ENCODE data around the gene ZFAND2A. TPM values are rescaled to one million over a fixed set of nuclear protein-coding genes. Genes with fewer than 3 reads are reported as not detected.
"Not testable (repeated sequence)": the region's sequence is repeated elsewhere in the genome, so short reads cannot be mapped to it uniquely, and the experiment has no call there.

The ZFAND2A gene
- 23.7 TPM for total RNA-seq
- long read RNA-seq, transcript ZFAND2A-201 (5 exons, 860 nt), result major isoform, 8 of 13 reads
- long read RNA-seq, partial matches to known transcripts, result 0 of 13 reads
- long read RNA-seq, other reads (novel, unspliced or antisense), result 4 of 13 reads

GRCh38 chr7:1159891-1160669, at the start of gene ZFAND2A:
ZFAND2A (minus strand) TSS chr7:1160196; CDS start chr7:1158212, 1,984 bp downstream.
- DNase-seq (ENCODE audit: low spot score), result peak; percentile 100

GRCh38 chr7:1209097-1209496, 49.1 kb upstream of the ZFAND2A start:
- DNase-seq (ENCODE audit: low spot score), result no peak

- DNase-seq (ENCODE audit: low spot score), result not testable (repeated sequence)
Observed at GRCh38 chr7:1205742-1206141, 45.7 kb upstream of the ZFAND2A start.

GRCh38 chr7:1204460-1205140, 44.6 kb upstream of the ZFAND2A start:
- DNase-seq (ENCODE audit: low spot score), result no peak

GRCh38 chr7:1202914-1203313, 42.9 kb upstream of the ZFAND2A start:
- not testable (repeated sequence) for DNase-seq (ENCODE audit: low spot score)

GRCh38 chr7:1201916-1202315, 41.9 kb upstream of the ZFAND2A start:
- DNase-seq (ENCODE audit: low spot score), result no peak

- DNase-seq (ENCODE audit: low spot score), result no peak
Observed at GRCh38 chr7:1200045-1200444, 40.0 kb upstream of the ZFAND2A start.

- no peak for DNase-seq (ENCODE audit: low spot score)
Observed at GRCh38 chr7:1197997-1198625, 38.1 kb upstream of the ZFAND2A start.

- no peak for DNase-seq (ENCODE audit: low spot score)
Observed at GRCh38 chr7:1196950-1197349, 37.0 kb upstream of the ZFAND2A start.

GRCh38 chr7:1196441-1196840, 36.4 kb upstream of the ZFAND2A start:
- not testable (repeated sequence) for DNase-seq (ENCODE audit: low spot score)

- no peak for DNase-seq (ENCODE audit: low spot score)
Observed at GRCh38 chr7:1193593-1194424, 33.8 kb upstream of the ZFAND2A start.

- DNase-seq (ENCODE audit: low spot score), result no peak
Observed at GRCh38 chr7:1192171-1192676, 32.2 kb upstream of the ZFAND2A start.

GRCh38 chr7:1189986-1190772, 30.2 kb upstream of the ZFAND2A start:
- no peak for DNase-seq (ENCODE audit: low spot score)

- no peak for DNase-seq (ENCODE audit: low spot score)
Observed at GRCh38 chr7:1188720-1189294, 28.8 kb upstream of the ZFAND2A start.

- no peak for DNase-seq (ENCODE audit: low spot score)
Observed at GRCh38 chr7:1187127-1187526, 27.1 kb upstream of the ZFAND2A start.

- DNase-seq (ENCODE audit: low spot score), result no peak
Observed at GRCh38 chr7:1181640-1182039, 21.6 kb upstream of the ZFAND2A start.

GRCh38 chr7:1181031-1181430, 21.0 kb upstream of the ZFAND2A start:
- DNase-seq (ENCODE audit: low spot score), result no peak

- no peak for DNase-seq (ENCODE audit: low spot score)
Observed at GRCh38 chr7:1176891-1177373, 16.9 kb upstream of the ZFAND2A start.

Measured in mesenteric fat pad (tissue), 1 donor.